K562 (cell line): Measurements from ENCODE around the gene PLEKHA6. TPM values are rescaled to one million over a fixed set of nuclear protein-coding genes. Genes with fewer than 3 reads are reported as not detected.

Source experiments
- ATAC-seq: fragments of 200-7000 bp; cut with Tn5 transposase; 3 replicates; pipeline ENCODE4 v1.9.1; 2020; ENCODE audit warnings: moderate library complexity
- BruUV-seq: library from RNA; stranded (reverse); fragments of 400-500 nt; replicated peaks from 2 replicates; lab custom pipeline; 2021; lab: Mats Ljungman, UMichigan
- CTCF ChIA-PET: fragments of 300-600 bp; formaldehyde crosslinking; extraction: SDS; loops from one replicate; lab custom pipeline; 2021; ENCODE audit warnings: low intra/inter-chr PET ratio; lab: Yijun Ruan, JAX
- POLR2A ChIA-PET: fragments of 300-600, 350-650 bp; sonication (Branson Sonifier 250); formaldehyde crosslinking; extraction: SDS; loops from one replicate; lab custom pipeline; 2021; ENCODE audit warnings: antibody characterized with exemption, inconsistent platforms; lab: Yijun Ruan, JAX
- DNase-seq, 4 experiments: peaks; one replicate each; pipeline versions ENCODE4 v3.0.0 to v3.0.0-alpha.2; 2011 to 2018; ENCODE audit warnings: low spot score in 3 of 4, mixed read lengths in 3 of 4; ENCODE audit errors: extremely low read depth in 1 of 4
- FAIRE-seq: peaks from 2 replicates; lab custom pipeline; 2011; peaks lifted over from hg19 to GRCh38; lab: Jason Lieb, UNC
- H2AFZ ChIP-seq: 2 replicates; pipeline ENCODE4 v1.6.0; 2011; ENCODE audit warnings: low read depth, low read length, control low read depth, inconsistent platforms
- H3K27ac ChIP-seq: fragments of 200-600 bp; 3 replicates; pipeline ENCODE4 v1.8.0; 2011; ENCODE audit warnings: low read depth, mild to moderate bottlenecking, control low read depth, inconsistent platforms, low read length, moderate library complexity, mixed read lengths; ENCODE audit errors: extremely low read depth
- H3K27me3 ChIP-seq, 2 experiments: fragments of 300-600 bp in 1 of 2; 2 replicates in 1 of 2; 3 replicates in 1 of 2; pipeline versions ENCODE4 v1.6.0 to v1.8.0; 2011; ENCODE audit warnings: inconsistent platforms in 2 of 2, low read length in 2 of 2, mild to moderate bottlenecking in 1 of 2, mixed read lengths in 1 of 2, moderate library complexity in 1 of 2; ENCODE audit not compliant: control insufficient read depth in 2 of 2, insufficient read depth in 2 of 2
- H3K36me3 ChIP-seq: fragments of 300-600 bp; 3 replicates; pipeline ENCODE4 v1.8.0; 2011; ENCODE audit warnings: mild to moderate bottlenecking, low read length, inconsistent platforms; ENCODE audit not compliant: control insufficient read depth, insufficient read depth
- H3K4me1 ChIP-seq, 2 experiments: fragments of 200-600 bp in 1 of 2; replicated peaks in 1 of 2; 2 replicates in 1 of 2; 3 replicates in 1 of 2; pipeline versions ENCODE4 v1.5.1 to v1.8.0; 2011; ENCODE audit warnings: inconsistent platforms in 2 of 2, low read length in 2 of 2, mild to moderate bottlenecking in 1 of 2, mixed read lengths in 1 of 2, moderate library complexity in 1 of 2; ENCODE audit not compliant: control insufficient read depth in 2 of 2, insufficient read depth in 2 of 2
- H3K4me2 ChIP-seq: 2 replicates; pipeline ENCODE4 v1.6.1; 2011; ENCODE audit warnings: low read length, control low read depth, inconsistent platforms, mixed read lengths; ENCODE audit not compliant: insufficient read depth
- H3K4me3 ChIP-seq: fragments of 200-600 bp; sonication (generic), shearing (Covaris generic); 2 replicates; pipeline ENCODE4 v1.5.1; 2016; ENCODE audit warnings: control low read depth, inconsistent platforms
- H3K79me2 ChIP-seq: fragments of 200-600 bp; 3 replicates; pipeline ENCODE4 v1.8.0; 2011; ENCODE audit warnings: low read length, inconsistent platforms; ENCODE audit not compliant: control insufficient read depth, insufficient read depth
- H3K9ac ChIP-seq, 2 experiments: 2 replicates each; pipeline versions ENCODE4 v1.6.0 to v1.6.1; 2011; ENCODE audit warnings: low read depth in 2 of 2, low read length in 2 of 2, control low read depth in 1 of 2, inconsistent platforms in 1 of 2, mild to moderate bottlenecking in 1 of 2, mixed read lengths in 1 of 2; ENCODE audit not compliant: insufficient read depth in 1 of 2
- H3K9me1 ChIP-seq: one replicate; pipeline ENCODE4 v1.6.0; 2011; ENCODE audit warnings: inconsistent platforms, mild to moderate bottlenecking, low read length, moderate library complexity; ENCODE audit not compliant: control insufficient read depth, insufficient read depth
- H3K9me3 ChIP-seq: replicated peaks from 2 replicates; pipeline ENCODE4 v1.5.1; 2011; ENCODE audit warnings: low read depth, low read length, inconsistent platforms; ENCODE audit not compliant: control insufficient read depth, insufficient read depth
- H4K20me1 ChIP-seq: replicated peaks from 2 replicates; pipeline ENCODE4 v1.6.1; 2011; ENCODE audit warnings: low read length, inconsistent platforms, mixed read lengths; ENCODE audit not compliant: control insufficient read depth, insufficient read depth
- CBX3 ChIP-seq, 2 experiments: IDR thresholded peaks; 1 replicate in 1 of 2; 2 replicates in 1 of 2; pipeline ENCODE4 v1.6.1; 2012; ENCODE audit warnings: inconsistent platforms in 2 of 2, low read length in 2 of 2, borderline replicate concordance in 1 of 2, control low read depth in 1 of 2
- HDAC1 ChIP-seq, 2 experiments: fragments of 450-650 bp; IDR thresholded peaks; 2 replicates each; pipeline ENCODE4 v1.6.1; 2016 to 2017; ENCODE audit warnings: inconsistent platforms in 1 of 2, mild to moderate bottlenecking in 1 of 2, moderate library complexity in 1 of 2
- JUN ChIP-seq, 2 experiments: sonication (generic) in 1 of 2; formaldehyde crosslinking in 1 of 2; IDR thresholded peaks; 2 replicates each; pipeline versions ENCODE4 v1.6.1 to v1.8.0; 2012 to 2022; ENCODE audit warnings: borderline replicate concordance in 2 of 2, mild to moderate bottlenecking in 2 of 2, improper control_type of control experiment in 1 of 2, low read depth in 1 of 2, low read length in 1 of 2, missing genetic modification reagents in 1 of 2
- NR1H2 ChIP-seq: sonication (generic); formaldehyde crosslinking; IDR thresholded peaks from 2 replicates; pipeline ENCODE4 v1.4.0; 2020; ENCODE audit warnings: mild to moderate bottlenecking, missing genetic modification reagents
- PREB ChIP-seq: sonication (generic); formaldehyde crosslinking; IDR thresholded peaks from 2 replicates; pipeline ENCODE4 v1.8.1; 2023; ENCODE audit warnings: mild to moderate bottlenecking, missing genetic modification reagents
- PTRF ChIP-seq: fragments of 450-650 bp; IDR thresholded peaks from 2 replicates; pipeline ENCODE4 v1.6.1; 2016; ENCODE audit warnings: mild to moderate bottlenecking, missing genetic modification characterization, missing compliant biosample characterization
- TAF7 ChIP-seq: fragments of 450-650 bp; IDR thresholded peaks from 2 replicates; pipeline ENCODE4 v1.6.1; 2016; ENCODE audit warnings: missing genetic modification characterization, missing compliant biosample characterization
- TFAP4 ChIP-seq: sonication (generic); formaldehyde crosslinking; IDR thresholded peaks from 2 replicates; pipeline ENCODE4 v1.8.0; 2022; ENCODE audit warnings: missing genetic modification reagents, mild to moderate bottlenecking, moderate library complexity, borderline replicate concordance
- THAP12 ChIP-seq: fragments of 250-450 bp; sonication (Bioruptor Pico); IDR thresholded peaks from 2 replicates; pipeline ENCODE4 v1.9.0; 2021; ENCODE audit warnings: mild to moderate bottlenecking, inconsistent platforms
- ZNF121 ChIP-seq: sonication (generic); formaldehyde crosslinking; conservative IDR thresholded peaks from 2 replicates; pipeline ENCODE4 v1.8.0; 2022; ENCODE audit warnings: missing genetic modification reagents
- WGBS: fragments of 100-300 bp; shearing (Covaris generic); methylation state at CpG from one replicate; pipeline ENCODE4 v1.1.6; 2016; ENCODE audit warnings: low coverage, mixed read lengths; ENCODE audit not compliant: insufficient coverage; ENCODE audit errors: missing lambda C conversion rate; 5-methylcytosine and 5-hydroxymethylcytosine counted together
- in situ Hi-C: fragments of 300-500 bp; cut with MboI; formaldehyde crosslinking; loops from 4 replicates; pipeline ENCODE4 v1.15.0; 2018; ENCODE audit warnings: inconsistent platforms, mixed read lengths
- intact Hi-C: fragments of 100-400 bp; cut with micrococcal nuclease; formaldehyde crosslinking; loops from 2 replicates; pipeline ENCODE4 v1.14.2; 2022
- polyA plus RNA-seq, 8 experiments: library from polyadenylated mRNA; depleted of rRNA in 4 of 8; stranded (reverse) in 5 of 8; unstranded in 3 of 8; fragments of >200 nt; fragmentation: Nextera tagmentation in 2 of 8; fragmentation: Illumina TruSeq in 1 of 8; extraction: Ambion mirVana in 2 of 8; extraction: Trizol in 1 of 8; gene quantifications; 2 replicates each; pipeline versions ENCODE4 v1.2.1 to v1.2.3, GENCODE V29; 2011 to 2014; ENCODE audit warnings: inconsistent platforms in 1 of 8, missing spikeins in 1 of 8
- total RNA-seq, 7 experiments: library from RNA; depleted of rRNA in 6 of 7; stranded (reverse); fragments of >200 nt in 6 of 7; fragmentation: Illumina TruSeq in 2 of 7; extraction: Trizol in 2 of 7; gene quantifications; 2 replicates each; pipeline versions ENCODE4 v1.2.1 to v1.2.3, GENCODE V29; 2011 to 2021; ENCODE audit warnings: low replicate concordance in 1 of 7

The PLEKHA6 gene
- total and polyA plus RNA-seq, 9 of the 15 experiments (the other 6 are each of a cell fraction or from before 2014, with no cell fraction given): under 0.01 to 0.33 (median 0.01) TPM; not detected in 4

GRCh38 chr1:204194771-204195170, 165.0 kb downstream of the PLEKHA6 start:
- Histone ChIP-seq H3K36me3 (no peaks in the 10 kb centered on the region), H3K9ac (no peak overlapping the region), H3K27ac (no peak overlapping the region)
- intact Hi-C loops: no loop called here
- POLR2A ChIA-PET: interaction anchor here (0.5 to 0.7 kb wide), 3 partner anchors 95 to 889 kb away, joined by 3 read pairs; no protein-coding TSS in a partner anchor
- BruUV-seq: no TSS peak
- TF ChIP-seq JUN (IDR thresholded peaks at IDR 0.05; ENCODE audit: borderline replicate concordance, low read depth, low read length): no peak
- 0 out of 2 replicates have a peak, but pooled peaks have one; percentile 49 for TF ChIP-seq JUN (CRISPR knock-in tag; IDR thresholded peaks at IDR 0.05; ENCODE audit: borderline replicate concordance)
- TF ChIP-seq ZNF121 (CRISPR knock-in tag): peak; percentile 53; the same call in 1 of the 2 replicates
- no peak for TF ChIP-seq TAF7 (tag)
- TF ChIP-seq, all 486 proteins: peak for 2
- Histone ChIP-seq H2AFZ (no peak overlapping the region), H3K27me3 (peaks cover 30 to 71% of the 10 kb centered on the region in 2 experiments), H3K9me1 (no peaks in the 10 kb centered on the region), H3K9me3 (no peaks in the 10 kb centered on the region; the same call in 1 of the 2 replicates), H3K79me2 (no peaks in the 10 kb centered on the region), H4K20me1 (no peaks in the 10 kb centered on the region), H3K4me3 (no peak overlapping the region), H3K4me2 (no peak overlapping the region), H3K4me1 (peaks cover 0 to 4% of the 10 kb centered on the region in 2 experiments; a peak in 2 of 5 replicates)
- in situ Hi-C loops: no loop called here
- 11% methylated on average over 6 of the region's 7 CpGs for WGBS
- no peak for FAIRE-seq
- CTCF ChIA-PET: no interaction called here
- no peak for ATAC-seq
- no peak for DNase-seq

GRCh38 chr1:204194080-204194479, 165.6 kb downstream of the PLEKHA6 start:
- no peak for ATAC-seq
- Histone ChIP-seq H3K9me3 (no peaks in the 10 kb centered on the region; the same call in 1 of the 2 replicates), H3K36me3 (no peaks in the 10 kb centered on the region), H2AFZ (no peak overlapping the region), H3K4me1 (peaks cover 0 to 4% of the 10 kb centered on the region in 2 experiments; a peak in 2 of 5 replicates), H3K4me3 (no peak overlapping the region), H3K27me3 (peaks cover 31 to 73% of the 10 kb centered on the region in 2 experiments), H3K79me2 (no peaks in the 10 kb centered on the region), H4K20me1 (0 out of 2 replicates have a peak, but pooled peaks cover 3% of the 10 kb centered on the region), H3K9me1 (no peaks in the 10 kb centered on the region), H3K9ac (no peak overlapping the region), H3K27ac (no peak overlapping the region), H3K4me2 (no peak overlapping the region)
- BruUV-seq: no TSS peak
- CTCF ChIA-PET: no interaction called here
- in situ Hi-C loops (no loop called here), intact Hi-C loops (no loop called here)
- POLR2A ChIA-PET: interaction anchor here (0.5 to 0.7 kb wide), 2 partner anchors 96 to 149 kb away, joined by 3 read pairs; no protein-coding TSS in a partner anchor
- DNase-seq: no peak
- WGBS: 3% methylated on average over 2 of the region's 2 CpGs
- no peak for FAIRE-seq
- TF ChIP-seq TFAP4 (no peak), THAP12 (CRISPR knock-in tag) (no peak), HDAC1 (IDR thresholded peaks at IDR 0.05) (no peak), PREB (CRISPR knock-in tag) (no peak), NR1H2 (CRISPR knock-in tag) (no peak), CBX3 (IDR thresholded peaks at IDR 0.05; ENCODE audit: borderline replicate concordance in 1 of 2, low read length in 2 of 2) (no peak), PTRF (tag) (no peak)
